Body of pancreas (tissue), 4 donors: ENCODE results near the gene STK39. TPM values are rescaled to one million over a fixed set of nuclear protein-coding genes. Genes with fewer than 3 reads are reported as not detected.

Experiments used
- ATAC-seq: fragments of 150-250 bp; one replicate; pipeline ENCODE4 v1.9.1; 2016
- DNase-seq, 4 donors: peaks; one replicate each; pipeline ENCODE4 v3.0.0-alpha.2; 2019
- H3K27ac ChIP-seq, 4 donors: fragments of 200-600 bp; sonication (generic); 1 replicate in 3 of 4; 2 replicates in 1 of 4; pipeline versions ENCODE4 v1.5.1 to v1.6.1; 2016 to 2019; ENCODE audit warnings: mild to moderate bottlenecking in 1 of 4, mixed read lengths in 1 of 4, moderate library complexity in 1 of 4
- H3K27me3 ChIP-seq, 2 donors: fragments of 200-600 bp; sonication (generic); one replicate each; pipeline ENCODE4 v1.6.0; 2016; ENCODE audit warnings: mild to moderate bottlenecking in 1 of 2
- H3K36me3 ChIP-seq, 2 donors: fragments of 200-600 bp; sonication (generic); replicated peaks in 1 of 2; 2 replicates each; pipeline ENCODE4 v1.5.1; 2016; ENCODE audit warnings: low read depth in 2 of 2; ENCODE audit not compliant: insufficient read depth in 1 of 2
- H3K4me1 ChIP-seq: fragments of 200-600 bp; sonication (generic); one replicate; pipeline ENCODE4 v1.6.0; 2016
- H3K4me3 ChIP-seq, 2 donors: fragments of 200-600 bp; sonication (generic); 1 replicate in 1 of 2; 2 replicates in 1 of 2; pipeline ENCODE4 v1.5.1; 2016 to 2019
- H3K9me3 ChIP-seq, 3 donors: fragments of 200-600 bp; sonication (generic); 1 replicate in 2 of 3; 2 replicates in 1 of 3; pipeline ENCODE4 v1.5.1; 2016
- POLR2A ChIP-seq, 3 donors: fragments of 450-650 bp; IDR thresholded peaks; one replicate each; pipeline ENCODE4 v1.6.1; 2016; ENCODE audit warnings: antibody characterized with exemption in 3 of 3, mild to moderate bottlenecking in 2 of 3
- WGBS, 2 donors: methylation state at CpG; one replicate each; pipeline ENCODE4 v1.1.5; 2017; 5-methylcytosine and 5-hydroxymethylcytosine counted together
- intact Hi-C: fragments of 100-400 bp; cut with DNase I; formaldehyde crosslinking; loops from one replicate; pipeline ENCODE4 v1.15.1; 2023
- total RNA-seq, 2 donors: library from RNA; depleted of rRNA; stranded (reverse); fragments of >200 nt; gene quantifications; one replicate each; pipeline ENCODE4 v1.1.0, GENCODE V29; 2016
- TF ChIP-seq, protein P1 (sequence below), 7 experiments: fragments of 450-650 bp in 4 of 7; fragments of 200-600 bp in 3 of 7; sonication (generic) in 3 of 7; IDR thresholded peaks; one replicate each; pipeline ENCODE4 v1.5.1; 2016 to 2019; ENCODE audit warnings: antibody characterized with exemption in 7 of 7

STK39 gene
- total RNA-seq, 2 donors from 2014 or later: 12.9 to 15.8 TPM

DNA sequence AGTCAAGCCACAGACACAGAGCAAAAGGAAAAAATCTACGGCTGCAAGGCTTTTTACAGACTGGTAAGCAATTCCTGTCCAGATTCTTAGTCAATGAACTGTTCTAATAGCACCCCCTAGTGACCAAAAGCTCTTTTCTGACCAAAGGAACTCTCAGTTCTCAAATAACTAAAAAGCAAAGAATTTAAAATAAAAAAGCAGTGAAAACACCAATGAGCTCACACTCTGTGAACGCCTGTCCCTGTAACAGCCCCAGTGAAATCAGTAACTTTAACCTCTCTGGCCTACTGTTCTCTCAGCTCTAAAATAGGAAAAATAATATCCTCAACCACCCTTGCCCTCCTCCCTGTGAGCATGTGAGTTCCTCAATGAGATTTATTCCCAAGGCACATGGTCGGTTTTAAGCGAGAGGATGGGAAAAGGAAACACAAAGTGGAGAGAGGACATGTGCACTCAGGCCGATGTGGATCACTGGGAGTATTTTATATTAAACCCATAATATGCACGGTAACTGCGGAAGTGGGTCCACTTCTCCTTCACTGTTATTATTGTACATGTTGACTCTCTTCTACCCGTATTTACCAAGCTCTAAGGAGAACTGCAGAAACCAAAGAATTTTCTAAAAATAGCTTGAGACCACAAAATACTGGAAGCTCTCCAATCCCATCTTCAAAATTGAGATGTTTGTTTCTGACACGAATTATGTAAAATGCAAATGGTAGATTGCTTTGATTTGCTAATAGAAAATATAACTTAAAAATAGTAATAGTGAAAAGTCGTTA is 128.5 kb downstream of the STK39 start:
- peak in 2 of 4 donors; percentile 17 to 49 for DNase-seq
- Histone ChIP-seq H3K36me3 (peaks cover 0 to 2% of the 10 kb centered on the region in 2 donors), H3K9me3 (no peaks in the 10 kb centered on the region), H3K27me3 (no peaks in the 10 kb centered on the region), H3K27ac (peak overlapping the region in 1 of 4 donors; percentile 17), H3K4me1 (peaks cover 8% of the 10 kb centered on the region), H3K4me3 (no peak overlapping the region)
- TF ChIP-seq, protein P1, sequence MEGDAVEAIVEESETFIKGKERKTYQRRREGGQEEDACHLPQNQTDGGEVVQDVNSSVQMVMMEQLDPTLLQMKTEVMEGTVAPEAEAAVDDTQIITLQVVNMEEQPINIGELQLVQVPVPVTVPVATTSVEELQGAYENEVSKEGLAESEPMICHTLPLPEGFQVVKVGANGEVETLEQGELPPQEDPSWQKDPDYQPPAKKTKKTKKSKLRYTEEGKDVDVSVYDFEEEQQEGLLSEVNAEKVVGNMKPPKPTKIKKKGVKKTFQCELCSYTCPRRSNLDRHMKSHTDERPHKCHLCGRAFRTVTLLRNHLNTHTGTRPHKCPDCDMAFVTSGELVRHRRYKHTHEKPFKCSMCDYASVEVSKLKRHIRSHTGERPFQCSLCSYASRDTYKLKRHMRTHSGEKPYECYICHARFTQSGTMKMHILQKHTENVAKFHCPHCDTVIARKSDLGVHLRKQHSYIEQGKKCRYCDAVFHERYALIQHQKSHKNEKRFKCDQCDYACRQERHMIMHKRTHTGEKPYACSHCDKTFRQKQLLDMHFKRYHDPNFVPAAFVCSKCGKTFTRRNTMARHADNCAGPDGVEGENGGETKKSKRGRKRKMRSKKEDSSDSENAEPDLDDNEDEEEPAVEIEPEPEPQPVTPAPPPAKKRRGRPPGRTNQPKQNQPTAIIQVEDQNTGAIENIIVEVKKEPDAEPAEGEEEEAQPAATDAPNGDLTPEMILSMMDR (IDR thresholded peaks at IDR 0.05): peak in 6 of 7 experiments; percentile 56 to 78 (median 72)
- no peak for TF ChIP-seq POLR2A (IDR thresholded peaks at IDR 0.05)
- peak; percentile 77 for ATAC-seq
- WGBS, 2 donors: 50 to 61% methylated on average over 10 of the region's 10 CpGs
- intact Hi-C loops: no loop called here

DNA sequence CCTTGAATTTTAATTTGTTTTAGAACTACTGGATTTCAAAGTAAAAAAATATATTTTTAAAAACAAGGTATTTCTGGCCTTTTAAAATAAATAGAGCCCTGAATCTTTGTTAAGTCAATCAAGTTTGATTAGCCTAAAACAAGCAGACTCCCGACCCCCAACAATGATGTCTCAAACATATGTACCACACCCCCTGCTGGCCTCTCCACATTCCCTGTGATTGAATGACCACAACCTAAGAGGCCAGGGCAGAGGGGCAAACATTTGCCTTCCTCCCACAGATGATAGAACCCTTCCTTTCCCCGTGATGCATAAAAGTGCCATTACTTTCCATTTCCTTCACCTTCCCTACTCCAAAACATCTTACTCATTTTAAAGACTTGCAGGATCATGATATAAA is 130.9 kb downstream of the STK39 start:
- no peak overlapping the region for H3K27ac ChIP-seq
- no peak overlapping the region for H3K4me3 ChIP-seq
- no peaks in the 10 kb centered on the region for H3K36me3 ChIP-seq
- peaks cover 8% of the 10 kb centered on the region for H3K4me1 ChIP-seq
- no peaks in the 10 kb centered on the region for H3K27me3 ChIP-seq
- TF ChIP-seq POLR2A (IDR thresholded peaks at IDR 0.05): no peak
- TF ChIP-seq, protein P1 (IDR thresholded peaks at IDR 0.05): no peak
- DNase-seq (no peak), ATAC-seq (no peak)
- no peaks in the 10 kb centered on the region for H3K9me3 ChIP-seq
- intact Hi-C loops: no loop called here
- 69 to 76% methylated on average over 2 of the region's 2 CpGs for WGBS, 2 donors

DNA sequence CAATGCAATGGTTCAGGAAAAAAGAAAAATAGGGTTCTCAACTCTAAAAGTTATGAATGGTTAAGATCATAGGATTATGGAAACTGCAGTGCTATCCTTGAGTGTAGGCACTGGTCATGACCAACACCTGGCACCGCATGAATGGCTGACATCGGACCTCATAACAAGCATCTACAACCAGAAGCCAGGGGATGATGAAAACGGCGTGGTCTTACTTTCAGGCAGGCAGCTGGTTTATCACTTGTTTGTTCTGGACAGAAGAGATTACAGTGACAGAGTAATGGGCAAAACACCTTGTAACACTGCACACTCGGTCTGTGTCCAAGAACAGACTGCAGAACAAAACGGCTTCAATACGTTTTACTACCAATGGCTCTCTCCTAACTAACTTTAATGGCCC is 132.8 kb downstream of the STK39 start:
- ATAC-seq (no peak), DNase-seq (peak in 1 of 4 donors; percentile 10)
- Histone ChIP-seq H3K27me3 (no peaks in the 10 kb centered on the region), H3K9me3 (no peaks in the 10 kb centered on the region), H3K27ac (no peak overlapping the region), H3K4me3 (no peak overlapping the region), H3K36me3 (no peaks in the 10 kb centered on the region), H3K4me1 (peaks cover 8% of the 10 kb centered on the region)
- 54 to 74% methylated on average over 7 of the region's 7 CpGs for WGBS, 2 donors
- intact Hi-C loops: no loop called here
- TF ChIP-seq, protein P1 (IDR thresholded peaks at IDR 0.05): no peak
- TF ChIP-seq POLR2A (IDR thresholded peaks at IDR 0.05): no peak

DNA sequence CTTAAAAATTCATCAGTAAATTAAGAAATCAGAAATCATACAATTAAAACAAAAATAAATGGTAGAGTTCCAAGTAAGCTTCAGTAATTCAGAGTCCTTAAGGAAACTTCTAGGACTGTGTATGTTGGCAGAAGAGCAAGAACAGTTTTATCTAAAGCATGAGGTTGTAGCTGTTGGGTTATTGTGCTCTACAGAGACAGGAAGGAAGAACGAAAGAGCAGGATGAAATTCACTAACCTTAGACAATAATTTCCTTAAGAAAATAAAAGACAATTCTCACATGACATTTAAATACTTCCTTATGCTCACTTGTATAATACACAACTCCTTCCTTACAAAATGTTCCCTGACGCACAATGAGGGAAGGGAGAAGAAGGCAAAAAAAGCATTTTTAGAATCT is 133.4 kb downstream of the STK39 start:
- no peaks in the 10 kb centered on the region for H3K36me3 ChIP-seq
- H3K27ac ChIP-seq: no peak overlapping the region
- TF ChIP-seq, protein P1 (IDR thresholded peaks at IDR 0.05): no peak
- TF ChIP-seq POLR2A (IDR thresholded peaks at IDR 0.05): no peak
- H3K9me3 ChIP-seq: no peaks in the 10 kb centered on the region
- ATAC-seq (no peak), DNase-seq (no peak)
- no peaks in the 10 kb centered on the region for H3K27me3 ChIP-seq
- intact Hi-C loops: no loop called here
- 70 to 83% methylated on average over 2 of the region's 2 CpGs for WGBS, 2 donors
- H3K4me1 ChIP-seq: peaks cover 7% of the 10 kb centered on the region
- no peak overlapping the region for H3K4me3 ChIP-seq

DNA sequence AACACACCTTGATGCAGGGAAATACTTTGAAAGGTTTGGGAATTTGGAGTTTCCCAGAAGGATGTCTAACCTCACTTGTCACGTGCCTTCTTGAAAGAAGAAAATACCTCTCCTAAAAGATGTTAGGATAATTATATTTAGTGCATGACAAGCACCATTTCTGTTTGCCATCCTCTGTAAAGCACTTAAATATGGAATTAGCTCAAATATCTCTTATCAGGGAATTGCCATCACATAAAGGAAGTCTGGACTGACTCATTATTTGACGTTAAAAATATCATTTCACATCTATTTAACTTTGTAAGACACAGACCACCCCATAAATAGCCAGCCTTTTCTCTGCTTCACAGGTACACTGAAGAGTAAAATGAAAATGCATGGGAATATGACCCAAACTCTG is 140.1 kb downstream of the STK39 start:
- H3K4me3 ChIP-seq: no peak overlapping the region
- H3K36me3 ChIP-seq: no peaks in the 10 kb centered on the region
- ATAC-seq (no peak), DNase-seq (no peak)
- H3K4me1 ChIP-seq: peaks cover 4% of the 10 kb centered on the region
- no peak for TF ChIP-seq POLR2A (IDR thresholded peaks at IDR 0.05)
- TF ChIP-seq, protein P1 (IDR thresholded peaks at IDR 0.05): no peak
- WGBS, 2 donors: 65 to 73% methylated on average over 2 of the region's 2 CpGs
- no peak overlapping the region for H3K27ac ChIP-seq
- no peaks in the 10 kb centered on the region for H3K9me3 ChIP-seq
- no peaks in the 10 kb centered on the region for H3K27me3 ChIP-seq
- intact Hi-C loops: no loop called here
